Measurements from ENCODE around the gene HES3.

The HES3 gene

GRCh38 chr1:6263716-6264115, 19.7 kb downstream of the HES3 start:
- POLR2A ChIA-PET = no interaction called here
- no peak for DNase-seq (ENCODE audit: extremely low spot score)
- no peak for TF ChIP-seq CTCF (IDR thresholded peaks at IDR 0.05; ENCODE audit: control extremely low read depth, extremely low read depth, low read depth, missing control alignments)
- CTCF ChIA-PET = interaction anchor here (9.2 kb wide), 1 partner anchor 17 kb away, joined by 64 read pairs; no protein-coding TSS in a partner anchor

- DNase-seq (ENCODE audit: extremely low spot score) = no peak
- CTCF ChIA-PET = interaction anchor here (1.2 to 9.2 kb wide), 2 partner anchors 18 to 158 kb away, joined by 3 to 64 read pairs; no protein-coding TSS in a partner anchor
- no peak for TF ChIP-seq CTCF (IDR thresholded peaks at IDR 0.05; ENCODE audit: control extremely low read depth, extremely low read depth, low read depth, missing control alignments)
- POLR2A ChIA-PET = no interaction called here
Measured at GRCh38 chr1:6265151-6265550, 21.2 kb downstream of the HES3 start.

GRCh38 chr1:6266641-6267040, 22.7 kb downstream of the HES3 start:
- POLR2A ChIA-PET = no interaction called here

GRCh38 chr1:6267686-6268322, 23.8 kb downstream of the HES3 start:
- DNase-seq (ENCODE audit: extremely low spot score) = no peak
- POLR2A ChIA-PET = no interaction called here
- CTCF ChIA-PET = interaction anchor here (1.0 to 1.3 kb wide), 5 partner anchors 21 to 81 kb away, joined by 3 to 7 read pairs (median 3); no protein-coding TSS in a partner anchor
- no peak for TF ChIP-seq CTCF (IDR thresholded peaks at IDR 0.05; ENCODE audit: control extremely low read depth, extremely low read depth, low read depth, missing control alignments)

More at GRCh38 chr1:6266641-6267040, 22.7 kb downstream of the HES3 start:
- TF ChIP-seq CTCF (IDR thresholded peaks at IDR 0.05; ENCODE audit: control extremely low read depth, extremely low read depth, low read depth, missing control alignments) = no peak
- CTCF ChIA-PET = interaction anchor here (9.2 kb wide), 1 partner anchor 20 kb away, joined by 64 read pairs; no protein-coding TSS in a partner anchor
- DNase-seq (ENCODE audit: extremely low spot score) = no peak

GRCh38 chr1:6268415-6268814, 24.4 kb downstream of the HES3 start:
- CTCF ChIA-PET = interaction anchor here (1.0 to 1.3 kb wide), 4 partner anchors 22 to 76 kb away, joined by 3 to 7 read pairs (median 3); no protein-coding TSS in a partner anchor

GRCh38 chr1:6269296-6269695, 25.3 kb downstream of the HES3 start:
- POLR2A ChIA-PET = no interaction called here
- no peak for TF ChIP-seq CTCF (IDR thresholded peaks at IDR 0.05; ENCODE audit: control extremely low read depth, extremely low read depth, low read depth, missing control alignments)
- CTCF ChIA-PET = interaction anchor here (1.0 kb wide), 1 partner anchor 75 kb away, joined by 3 read pairs; no protein-coding TSS in a partner anchor
- no peak for DNase-seq (ENCODE audit: extremely low spot score)

More at GRCh38 chr1:6268415-6268814, 24.4 kb downstream of the HES3 start:
- no peak for DNase-seq (ENCODE audit: extremely low spot score)
- POLR2A ChIA-PET = no interaction called here
- TF ChIP-seq CTCF (IDR thresholded peaks at IDR 0.05; ENCODE audit: control extremely low read depth, extremely low read depth, low read depth, missing control alignments) = no peak

Data from GM10248 (cell line).